ENCODE results near the gene DEAF1. TPM values are rescaled to one million over a fixed set of nuclear protein-coding genes. Genes with fewer than 3 reads are reported as not detected.
A peak's percentile ranks its signal among the peaks of the same experiment; 100 is the strongest.

DEAF1 gene
- total and polyA plus RNA-seq, 9 of the 15 experiments (the other 6 are each of a cell fraction or from before 2014, with no cell fraction given), result 2.0 to 69.1 (median 26.8) TPM

DNA sequence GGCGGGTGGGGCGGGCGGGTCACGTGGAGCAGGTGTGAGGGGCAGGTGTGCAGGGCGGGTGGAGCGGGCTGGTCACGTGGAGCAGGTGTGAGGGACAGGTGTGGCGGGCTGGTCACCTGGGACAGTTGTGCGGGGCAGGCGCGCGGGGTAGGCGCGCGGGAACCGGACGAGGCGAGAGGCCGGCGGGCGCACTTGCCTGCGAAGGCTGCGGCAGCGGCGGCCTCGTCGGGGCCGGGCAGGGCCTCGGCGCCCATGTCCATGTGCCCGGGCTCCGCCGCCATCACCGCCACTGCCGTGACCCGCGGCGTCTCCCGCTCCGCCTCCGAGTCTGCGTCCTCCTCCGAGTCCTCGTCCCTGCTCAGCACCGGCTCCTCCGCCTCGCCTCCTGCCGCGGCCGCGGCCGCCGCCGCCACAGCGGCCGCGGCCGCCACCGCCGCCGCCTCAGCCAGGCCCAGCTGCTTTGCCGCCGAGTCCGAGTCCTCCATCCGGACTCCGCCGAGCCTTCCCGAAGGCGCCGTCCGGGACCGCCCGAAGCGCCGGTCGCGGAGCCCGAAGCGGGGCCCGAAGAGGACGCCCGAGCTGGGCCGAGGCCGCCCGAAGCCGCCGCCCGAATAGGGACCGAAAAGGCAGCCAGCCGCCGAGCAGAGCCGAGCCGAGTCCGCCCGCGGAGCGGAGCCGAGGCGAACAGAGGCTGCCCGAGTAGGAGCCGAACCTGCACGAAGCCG lies at the start of gene DEAF1 (continued):
- TF ChIP-seq ZNF699 (CRISPR knock-in tag; IDR thresholded peaks at IDR 0.05; ENCODE audit: insufficient replicate concordance), result no peak
- TF ChIP-seq, protein P1, sequence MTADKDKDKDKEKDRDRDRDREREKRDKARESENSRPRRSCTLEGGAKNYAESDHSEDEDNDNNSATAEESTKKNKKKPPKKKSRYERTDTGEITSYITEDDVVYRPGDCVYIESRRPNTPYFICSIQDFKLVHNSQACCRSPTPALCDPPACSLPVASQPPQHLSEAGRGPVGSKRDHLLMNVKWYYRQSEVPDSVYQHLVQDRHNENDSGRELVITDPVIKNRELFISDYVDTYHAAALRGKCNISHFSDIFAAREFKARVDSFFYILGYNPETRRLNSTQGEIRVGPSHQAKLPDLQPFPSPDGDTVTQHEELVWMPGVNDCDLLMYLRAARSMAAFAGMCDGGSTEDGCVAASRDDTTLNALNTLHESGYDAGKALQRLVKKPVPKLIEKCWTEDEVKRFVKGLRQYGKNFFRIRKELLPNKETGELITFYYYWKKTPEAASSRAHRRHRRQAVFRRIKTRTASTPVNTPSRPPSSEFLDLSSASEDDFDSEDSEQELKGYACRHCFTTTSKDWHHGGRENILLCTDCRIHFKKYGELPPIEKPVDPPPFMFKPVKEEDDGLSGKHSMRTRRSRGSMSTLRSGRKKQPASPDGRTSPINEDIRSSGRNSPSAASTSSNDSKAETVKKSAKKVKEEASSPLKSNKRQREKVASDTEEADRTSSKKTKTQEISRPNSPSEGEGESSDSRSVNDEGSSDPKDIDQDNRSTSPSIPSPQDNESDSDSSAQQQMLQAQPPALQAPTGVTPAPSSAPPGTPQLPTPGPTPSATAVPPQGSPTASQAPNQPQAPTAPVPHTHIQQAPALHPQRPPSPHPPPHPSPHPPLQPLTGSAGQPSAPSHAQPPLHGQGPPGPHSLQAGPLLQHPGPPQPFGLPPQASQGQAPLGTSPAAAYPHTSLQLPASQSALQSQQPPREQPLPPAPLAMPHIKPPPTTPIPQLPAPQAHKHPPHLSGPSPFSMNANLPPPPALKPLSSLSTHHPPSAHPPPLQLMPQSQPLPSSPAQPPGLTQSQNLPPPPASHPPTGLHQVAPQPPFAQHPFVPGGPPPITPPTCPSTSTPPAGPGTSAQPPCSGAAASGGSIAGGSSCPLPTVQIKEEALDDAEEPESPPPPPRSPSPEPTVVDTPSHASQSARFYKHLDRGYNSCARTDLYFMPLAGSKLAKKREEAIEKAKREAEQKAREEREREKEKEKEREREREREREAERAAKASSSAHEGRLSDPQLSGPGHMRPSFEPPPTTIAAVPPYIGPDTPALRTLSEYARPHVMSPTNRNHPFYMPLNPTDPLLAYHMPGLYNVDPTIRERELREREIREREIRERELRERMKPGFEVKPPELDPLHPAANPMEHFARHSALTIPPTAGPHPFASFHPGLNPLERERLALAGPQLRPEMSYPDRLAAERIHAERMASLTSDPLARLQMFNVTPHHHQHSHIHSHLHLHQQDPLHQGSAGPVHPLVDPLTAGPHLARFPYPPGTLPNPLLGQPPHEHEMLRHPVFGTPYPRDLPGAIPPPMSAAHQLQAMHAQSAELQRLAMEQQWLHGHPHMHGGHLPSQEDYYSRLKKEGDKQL (CRISPR knock-in tag; IDR thresholded peaks at IDR 0.05; ENCODE audit: borderline replicate concordance), result no peak
- TF ChIP-seq NR2C2 (CRISPR knock-in tag; IDR thresholded peaks at IDR 0.05), result peak; percentile 66
- TF ChIP-seq NR2C2 (tag; IDR thresholded peaks at IDR 0.05), result no peak
- TF ChIP-seq KDM5B (IDR thresholded peaks at IDR 0.05; ENCODE audit: insufficient replicate concordance, low read depth, low read length), result peak; percentile 57
- TF ChIP-seq MED1 (CRISPR knock-in tag; IDR thresholded peaks at IDR 0.05; ENCODE audit: borderline replicate concordance), result no peak
- TF ChIP-seq, protein P2, sequence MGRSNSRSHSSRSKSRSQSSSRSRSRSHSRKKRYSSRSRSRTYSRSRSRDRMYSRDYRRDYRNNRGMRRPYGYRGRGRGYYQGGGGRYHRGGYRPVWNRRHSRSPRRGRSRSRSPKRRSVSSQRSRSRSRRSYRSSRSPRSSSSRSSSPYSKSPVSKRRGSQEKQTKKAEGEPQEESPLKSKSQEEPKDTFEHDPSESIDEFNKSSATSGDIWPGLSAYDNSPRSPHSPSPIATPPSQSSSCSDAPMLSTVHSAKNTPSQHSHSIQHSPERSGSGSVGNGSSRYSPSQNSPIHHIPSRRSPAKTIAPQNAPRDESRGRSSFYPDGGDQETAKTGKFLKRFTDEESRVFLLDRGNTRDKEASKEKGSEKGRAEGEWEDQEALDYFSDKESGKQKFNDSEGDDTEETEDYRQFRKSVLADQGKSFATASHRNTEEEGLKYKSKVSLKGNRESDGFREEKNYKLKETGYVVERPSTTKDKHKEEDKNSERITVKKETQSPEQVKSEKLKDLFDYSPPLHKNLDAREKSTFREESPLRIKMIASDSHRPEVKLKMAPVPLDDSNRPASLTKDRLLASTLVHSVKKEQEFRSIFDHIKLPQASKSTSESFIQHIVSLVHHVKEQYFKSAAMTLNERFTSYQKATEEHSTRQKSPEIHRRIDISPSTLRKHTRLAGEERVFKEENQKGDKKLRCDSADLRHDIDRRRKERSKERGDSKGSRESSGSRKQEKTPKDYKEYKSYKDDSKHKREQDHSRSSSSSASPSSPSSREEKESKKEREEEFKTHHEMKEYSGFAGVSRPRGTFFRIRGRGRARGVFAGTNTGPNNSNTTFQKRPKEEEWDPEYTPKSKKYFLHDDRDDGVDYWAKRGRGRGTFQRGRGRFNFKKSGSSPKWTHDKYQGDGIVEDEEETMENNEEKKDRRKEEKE (IDR thresholded peaks at IDR 0.05; ENCODE audit: borderline replicate concordance in 1 of 2, control insufficient read depth in 1 of 2, low read depth in 2 of 2, low read length in 1 of 2), result no peak
- peak; percentile 16; the same call in 1 of the 2 replicates for TF ChIP-seq IRF2 (CRISPR knock-in tag; IDR thresholded peaks at IDR 0.05)
- no peak for TF ChIP-seq POLR3G (IDR thresholded peaks at IDR 0.05; ENCODE audit: extremely low read depth, insufficient read length, insufficient replicate concordance)
- TF ChIP-seq PTTG1 (tag; IDR thresholded peaks at IDR 0.05; ENCODE audit: low read depth), result no peak
- TF ChIP-seq L3MBTL2 (IDR thresholded peaks at IDR 0.05), result peak; percentile 99
